SHP77 treated with DMSO at 0.1 percent for 48 hours (cell line): Measurements from ENCODE around the gene ANAPC2.

ENCODE experiments used
- DNase-seq: peaks from one replicate; lab custom pipeline; 2025; lab: John Stamatoyannopoulos, UW

The ANAPC2 gene

GRCh38 chr9:137192859-137193258 lies 4.5 kb upstream of the ANAPC2 start:
- DNase-seq, result no peak

GRCh38 chr9:137192448-137192780 lies 4.1 kb upstream of the ANAPC2 start:
- DNase-seq, result no peak

GRCh38 chr9:137191691-137192447 lies 3.5 kb upstream of the ANAPC2 start:
- DNase-seq, result no peak

GRCh38 chr9:137191245-137191644 lies 2.9 kb upstream of the ANAPC2 start:
- DNase-seq, result no peak

GRCh38 chr9:137190315-137190856 lies 2.0 kb upstream of the ANAPC2 start:
- DNase-seq, result no peak

- no peak for DNase-seq
Observed at GRCh38 chr9:137189297-137190295, 1.2 kb upstream of the ANAPC2 start.

GRCh38 chr9:137188086-137188489 lies 272 bp downstream of the ANAPC2 start:
- DNase-seq, result no peak

- no peak for DNase-seq
Observed at GRCh38 chr9:137187386-137187785, 974 bp downstream of the ANAPC2 start.

GRCh38 chr9:137186385-137186784 lies 2.0 kb downstream of the ANAPC2 start:
- DNase-seq, result no peak

GRCh38 chr9:137185921-137186320 lies 2.4 kb downstream of the ANAPC2 start:
- no peak for DNase-seq

GRCh38 chr9:137184881-137185660 lies 3.3 kb downstream of the ANAPC2 start:
- no peak for DNase-seq

GRCh38 chr9:137183980-137184595 lies 4.3 kb downstream of the ANAPC2 start:
- no peak for DNase-seq

GRCh38 chr9:137182836-137183235 lies 5.5 kb downstream of the ANAPC2 start:
- no peak for DNase-seq

GRCh38 chr9:137181680-137182079 lies 6.7 kb downstream of the ANAPC2 start:
- no peak for DNase-seq

- DNase-seq, result no peak
Observed at GRCh38 chr9:137180491-137180890, 7.9 kb downstream of the ANAPC2 start.

GRCh38 chr9:137179761-137180160 lies 8.6 kb downstream of the ANAPC2 start:
- no peak for DNase-seq

- no peak for DNase-seq
Observed at GRCh38 chr9:137178939-137179630, 9.3 kb downstream of the ANAPC2 start.

- DNase-seq, result no peak
Observed at GRCh38 chr9:137178201-137178938, 10.0 kb downstream of the ANAPC2 start.

- DNase-seq, result no peak
Observed at GRCh38 chr9:137176302-137177182, 11.8 kb downstream of the ANAPC2 start.
